GM18508 (cell line): ENCODE data around the gene ODAD4.
"Not testable (repeated sequence)": the region's sequence is repeated elsewhere in the genome, so short reads cannot be mapped to it uniquely, and the experiment has no call there.

ENCODE experiments used
- ATAC-seq: cut with Tn5 transposase; IDR thresholded peaks from one replicate; pipeline ENCODE4 v1.9.1; 2021; ENCODE audit warnings: moderate number of reproducible peaks; ENCODE audit not compliant: insufficient read depth, unreplicated experiment

Gene ODAD4

GRCh38 chr17:41992576-41992975 is 62.2 kb downstream of the ODAD4 start:
- ATAC-seq, result no peak

GRCh38 chr17:41996855-41997164 is 66.4 kb downstream of the ODAD4 start:
- no peak for ATAC-seq

DNA sequence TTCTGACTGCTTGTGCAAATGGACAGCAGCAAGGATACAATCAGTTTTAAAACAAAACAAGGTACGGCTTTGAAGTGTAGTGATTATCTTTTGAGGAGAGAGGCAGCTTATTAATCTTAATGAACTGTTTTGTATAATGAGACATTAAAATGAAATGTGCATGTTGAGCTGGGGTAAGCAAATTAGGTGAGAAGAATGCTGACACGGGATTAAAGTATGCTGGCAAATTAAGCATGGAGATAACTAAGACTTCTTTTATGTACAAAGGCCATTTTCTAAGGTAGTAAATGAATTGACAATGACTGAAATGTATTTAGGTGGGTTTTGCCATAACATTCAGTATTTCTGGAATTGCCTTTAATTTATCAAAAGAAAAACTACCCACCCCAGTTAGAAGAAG is 68.1 kb downstream of the ODAD4 start:
- ATAC-seq, result no peak

- ATAC-seq, result no peak
These were observed 70.2 kb downstream of the ODAD4 start for GRCh38 chr17:42000413-42001133.

- ATAC-seq, result no peak
These were observed 71.3 kb downstream of the ODAD4 start for GRCh38 chr17:42001729-42002128.

DNA sequence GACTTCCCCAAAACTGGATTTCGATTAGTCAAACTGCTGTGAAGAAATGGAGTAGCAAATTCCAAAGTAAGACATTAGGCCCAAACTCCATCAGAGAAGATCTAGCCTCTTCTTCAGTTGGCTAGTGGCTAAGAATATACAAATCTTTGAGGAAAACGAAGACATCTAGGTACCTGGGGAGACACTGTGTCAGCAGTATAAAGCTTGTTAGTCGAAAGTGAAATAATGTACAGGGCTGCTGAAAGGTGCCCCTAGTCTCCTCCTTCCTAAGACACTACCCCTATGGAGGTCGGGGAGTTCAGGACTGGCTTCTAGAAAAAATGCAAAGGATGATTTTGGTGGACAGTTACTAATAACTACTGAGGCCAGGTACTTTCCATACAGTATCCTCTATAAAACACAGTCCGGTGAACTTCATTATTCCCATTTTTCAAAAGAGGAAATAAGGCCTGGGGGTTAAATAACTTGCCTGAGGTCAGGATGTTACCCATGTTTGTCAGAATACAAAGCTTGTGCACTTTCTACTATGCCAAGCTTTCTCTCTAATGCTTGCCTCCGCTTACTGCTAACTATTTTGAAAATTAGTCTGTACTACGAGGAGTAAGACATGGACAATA is 71.9 kb downstream of the ODAD4 start:
- no peak for ATAC-seq

DNA sequence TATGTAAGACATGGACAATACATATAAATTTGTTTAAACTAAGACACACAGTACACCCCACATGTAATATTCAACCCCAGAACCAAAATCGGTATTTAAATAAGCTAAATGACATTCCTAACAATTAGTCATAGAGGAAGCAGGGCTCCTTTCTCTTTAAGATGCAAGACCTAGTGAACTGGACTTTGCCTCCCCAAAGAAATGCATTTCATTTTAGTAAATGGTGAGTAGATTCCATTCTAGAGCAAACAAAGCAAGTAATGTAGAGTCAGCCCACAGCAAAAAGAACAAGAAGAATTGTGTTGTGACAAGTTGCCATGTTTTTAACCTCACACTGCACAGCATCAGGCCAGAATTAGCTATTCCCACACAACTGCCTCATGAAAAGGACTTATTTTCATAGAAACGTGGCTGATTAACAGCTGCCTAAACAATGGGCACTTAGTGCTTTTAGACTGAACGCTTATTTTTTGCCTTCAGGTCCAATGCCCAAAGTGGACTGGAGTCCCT is 72.4 kb downstream of the ODAD4 start:
- ATAC-seq, result no peak

GRCh38 chr17:42005166-42005565 is 74.7 kb downstream of the ODAD4 start:
- ATAC-seq, result no peak

GRCh38 chr17:42009170-42009569 is 78.8 kb downstream of the ODAD4 start:
- no peak for ATAC-seq

DNA sequence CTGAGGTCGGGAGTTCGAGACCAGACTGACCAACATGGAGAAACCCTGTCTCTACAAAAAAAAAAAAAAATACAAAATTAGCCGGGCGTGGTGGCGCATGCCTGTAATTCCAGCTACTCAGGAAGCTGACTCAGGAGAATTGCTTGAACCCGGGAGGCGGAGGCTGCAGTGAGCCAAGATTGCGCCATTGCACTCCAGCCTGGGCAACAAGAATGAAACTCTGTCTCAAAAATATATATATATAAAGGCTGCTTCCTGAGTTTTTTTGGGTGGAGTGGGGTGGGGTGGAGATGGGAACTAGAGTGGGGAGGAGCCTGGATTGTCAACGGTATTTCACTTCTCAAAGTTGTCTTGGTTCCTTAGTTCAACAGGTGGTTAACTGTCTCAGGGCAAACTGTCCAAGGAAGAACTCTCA is 79.9 kb downstream of the ODAD4 start:
- not testable (repeated sequence) for ATAC-seq

DNA sequence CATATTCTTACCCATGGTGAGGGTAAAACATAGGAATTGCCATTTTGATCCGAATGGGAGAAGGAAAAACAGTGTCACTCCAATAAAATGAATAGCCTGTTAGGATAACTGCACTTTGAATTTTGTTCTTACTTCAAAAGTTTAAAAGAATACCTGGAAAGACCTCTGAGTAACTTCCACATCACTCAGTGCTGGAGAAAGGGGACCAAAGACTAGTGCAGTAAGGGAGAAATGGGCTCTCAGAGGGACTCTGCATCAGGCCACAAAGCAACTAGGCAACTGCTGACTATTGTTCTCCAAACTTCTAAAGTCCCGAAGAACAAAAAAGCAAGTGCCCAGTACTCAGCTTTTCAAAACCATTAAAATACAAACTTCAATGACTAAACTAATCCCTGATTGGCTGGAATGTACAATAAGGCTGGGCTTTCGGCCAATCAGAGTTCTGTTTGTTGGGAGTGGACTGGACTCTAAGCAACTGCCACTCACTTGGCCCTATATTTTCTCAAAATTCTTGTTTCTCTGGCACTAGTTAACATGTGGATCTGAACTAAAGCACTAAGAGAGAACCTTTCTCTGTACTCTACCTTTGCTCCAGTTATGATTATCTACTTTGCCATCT is 80.6 kb downstream of the ODAD4 start:
- ATAC-seq, result no peak

DNA sequence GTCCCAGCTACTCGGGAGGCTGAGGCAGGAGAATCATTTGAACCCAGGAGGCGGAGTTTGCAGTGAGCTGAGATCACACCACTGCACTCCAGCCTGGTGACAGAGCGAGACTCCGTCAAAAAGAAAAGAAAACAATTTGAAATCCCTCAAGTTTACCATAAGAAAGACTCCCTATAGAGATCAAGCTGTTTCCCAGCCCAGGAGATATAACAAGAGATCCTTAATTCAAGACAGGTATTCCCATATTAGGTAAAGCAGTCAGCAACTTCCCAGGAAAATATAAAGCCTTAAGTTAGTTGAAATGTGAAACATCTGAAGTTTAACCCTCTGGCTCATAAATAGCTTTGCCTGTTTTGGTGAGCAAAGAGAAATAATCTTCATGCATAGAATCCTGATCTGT is 81.9 kb downstream of the ODAD4 start:
- not testable (repeated sequence) for ATAC-seq

- not testable (repeated sequence) for ATAC-seq
These were observed 83.3 kb downstream of the ODAD4 start for GRCh38 chr17:42013740-42014139.
